Neural progenitor cell (in vitro differentiated cells): Measurements from ENCODE around the gene LTB4R. TPM values are rescaled to one million over a fixed set of nuclear protein-coding genes. Genes with fewer than 3 reads are reported as not detected.

Experiments used
- DNase-seq: peaks from one replicate; pipeline ENCODE4 v3.0.0-alpha.2; 2016; ENCODE audit warnings: low spot score
- H2AFZ ChIP-seq: fragments of 200-600 bp; sonication (generic); replicated peaks from 2 replicates; pipeline ENCODE4 v1.6.1; 2016; ENCODE audit warnings: antibody characterized with exemption
- H3F3A ChIP-seq: fragments of 200-600 bp; sonication (generic); 2 replicates; pipeline ENCODE4 v1.6.1; 2016; ENCODE audit warnings: antibody characterized with exemption, low read depth
- H3K27ac ChIP-seq: fragments of 200-600 bp; sonication (generic); 2 replicates; pipeline ENCODE4 v1.5.1; 2016; ENCODE audit warnings: mild to moderate bottlenecking
- H3K27me3 ChIP-seq: fragments of 200-600 bp; sonication (generic); 2 replicates; pipeline ENCODE4 v1.6.1; 2016; ENCODE audit warnings: mild to moderate bottlenecking, moderate library complexity
- H3K36me3 ChIP-seq: fragments of 200-600 bp; sonication (generic); 2 replicates; pipeline ENCODE4 v1.5.1; 2016
- H3K4me1 ChIP-seq: fragments of 200-600 bp; sonication (generic); 2 replicates; pipeline ENCODE4 v1.6.1; 2016; ENCODE audit warnings: mixed run types
- H3K4me2 ChIP-seq: fragments of 200-600 bp; sonication (generic); 2 replicates; pipeline ENCODE4 v1.6.1; 2016
- H3K4me3 ChIP-seq: fragments of 200-600 bp; sonication (generic); 2 replicates; pipeline ENCODE4 v1.5.1; 2016
- H3K79me2 ChIP-seq: fragments of 200-600 bp; sonication (generic); 2 replicates; pipeline ENCODE4 v1.6.1; 2016; ENCODE audit warnings: low read depth
- H3K9ac ChIP-seq: fragments of 200-600 bp; sonication (generic); 2 replicates; pipeline ENCODE4 v1.6.1; 2016
- H3K9me3 ChIP-seq: fragments of 200-600 bp; sonication (generic); 2 replicates; pipeline ENCODE4 v1.5.1; 2016; ENCODE audit warnings: low read depth
- H4K20me1 ChIP-seq: fragments of 200-600 bp; sonication (generic); 2 replicates; pipeline ENCODE4 v1.6.1; 2016; ENCODE audit warnings: low read depth
- H3K27ac Mint-ChIP-seq: 3 replicates; pipeline ENCODE4 v1.8.0; 2021; ENCODE audit warnings: mixed read lengths
- H3K27me3 Mint-ChIP-seq: 2 replicates; pipeline ENCODE4 v1.8.0; 2022; ENCODE audit warnings: low read depth, mild to moderate bottlenecking, inconsistent platforms, moderate library complexity, mixed read lengths; ENCODE audit not compliant: insufficient read depth
- H3K36me3 Mint-ChIP-seq: 3 replicates; pipeline ENCODE4 v1.8.0; 2021; ENCODE audit warnings: mixed read lengths
- H3K4me1 Mint-ChIP-seq: 3 replicates; pipeline ENCODE4 v1.8.0; 2021; ENCODE audit warnings: mixed read lengths
- H3K4me3 Mint-ChIP-seq: 3 replicates; pipeline ENCODE4 v1.8.0; 2021; ENCODE audit warnings: mild to moderate bottlenecking, moderate library complexity, mixed read lengths
- H3K9me3 Mint-ChIP-seq: 3 replicates; pipeline ENCODE4 v1.8.0; 2020; ENCODE audit warnings: mixed read lengths
- EZH2 ChIP-seq: fragments of 200-600 bp; sonication (generic); IDR thresholded peaks from 2 replicates; pipeline ENCODE4 v1.6.1; 2017; ENCODE audit warnings: antibody characterized with exemption, mild to moderate bottlenecking, moderate library complexity
- EZH2phosphoT487 ChIP-seq: fragments of 200-600 bp; sonication (generic); IDR thresholded peaks from 2 replicates; pipeline ENCODE4 v1.6.1; 2017; ENCODE audit warnings: antibody characterized with exemption
- total RNA-seq: library from RNA; depleted of rRNA; stranded (reverse); fragments of >200 nt; gene quantifications from 2 replicates; pipeline ENCODE4 v1.2.3, GENCODE V29; 2015; ENCODE audit warnings: low replicate concordance
- TF ChIP-seq, protein P1 (sequence below): fragments of 200-600 bp; sonication (generic); IDR thresholded peaks from 2 replicates; pipeline ENCODE4 v1.5.1; 2017; ENCODE audit warnings: antibody characterized with exemption, mild to moderate bottlenecking

LTB4R gene
- total RNA-seq, 1 donor from 2014 or later = 1.9 TPM

DNA sequence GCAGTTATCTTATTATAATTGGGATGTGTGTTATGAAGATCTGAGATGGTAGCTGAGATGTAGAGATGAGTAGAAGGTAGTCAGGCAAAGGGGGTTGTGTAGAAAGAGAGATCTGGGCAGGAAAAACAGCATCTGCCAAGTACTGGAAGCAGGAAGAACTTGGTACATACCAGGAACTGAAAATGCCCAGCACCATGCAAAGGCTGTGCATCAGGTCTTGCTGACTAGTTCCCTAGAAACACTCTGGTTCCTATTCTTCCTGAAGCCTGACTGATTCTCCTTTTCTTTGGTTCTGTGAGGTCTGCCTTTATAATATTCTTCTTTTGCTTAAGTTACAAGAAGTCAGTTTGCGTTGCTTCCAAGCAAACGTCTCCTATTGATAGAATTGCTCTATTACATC, 50.0 kb downstream of the LTB4R start:
- DNase-seq = no peak
- Histone ChIP-seq H3K79me2 (no peaks in the 10 kb centered on the region), H3K4me3 (no peak overlapping the region), H2AFZ (no peak overlapping the region), H3F3A (peaks cover 14% of the 10 kb centered on the region), H3K4me2 (no peak overlapping the region), H4K20me1 (no peaks in the 10 kb centered on the region), H3K4me1 (peaks cover 5% of the 10 kb centered on the region), H3K36me3 (no peaks in the 10 kb centered on the region), H3K27ac (no peak overlapping the region), H3K9ac (no peak overlapping the region), H3K9me3 (no peaks in the 10 kb centered on the region), H3K27me3 (peaks cover 72% of the 10 kb centered on the region)
- Mint-ChIP-seq H3K27me3 (peaks cover 5% of the 10 kb centered on the region), H3K4me3 (no peak overlapping the region), H3K27ac (no peak overlapping the region), H3K36me3 (no peaks in the 10 kb centered on the region), H3K9me3 (no peaks in the 10 kb centered on the region), H3K4me1 (peaks cover 10% of the 10 kb centered on the region)
- no peak for TF ChIP-seq EZH2
- no peak for TF ChIP-seq EZH2phosphoT487
- TF ChIP-seq, protein P1, sequence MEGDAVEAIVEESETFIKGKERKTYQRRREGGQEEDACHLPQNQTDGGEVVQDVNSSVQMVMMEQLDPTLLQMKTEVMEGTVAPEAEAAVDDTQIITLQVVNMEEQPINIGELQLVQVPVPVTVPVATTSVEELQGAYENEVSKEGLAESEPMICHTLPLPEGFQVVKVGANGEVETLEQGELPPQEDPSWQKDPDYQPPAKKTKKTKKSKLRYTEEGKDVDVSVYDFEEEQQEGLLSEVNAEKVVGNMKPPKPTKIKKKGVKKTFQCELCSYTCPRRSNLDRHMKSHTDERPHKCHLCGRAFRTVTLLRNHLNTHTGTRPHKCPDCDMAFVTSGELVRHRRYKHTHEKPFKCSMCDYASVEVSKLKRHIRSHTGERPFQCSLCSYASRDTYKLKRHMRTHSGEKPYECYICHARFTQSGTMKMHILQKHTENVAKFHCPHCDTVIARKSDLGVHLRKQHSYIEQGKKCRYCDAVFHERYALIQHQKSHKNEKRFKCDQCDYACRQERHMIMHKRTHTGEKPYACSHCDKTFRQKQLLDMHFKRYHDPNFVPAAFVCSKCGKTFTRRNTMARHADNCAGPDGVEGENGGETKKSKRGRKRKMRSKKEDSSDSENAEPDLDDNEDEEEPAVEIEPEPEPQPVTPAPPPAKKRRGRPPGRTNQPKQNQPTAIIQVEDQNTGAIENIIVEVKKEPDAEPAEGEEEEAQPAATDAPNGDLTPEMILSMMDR = no peak

DNA sequence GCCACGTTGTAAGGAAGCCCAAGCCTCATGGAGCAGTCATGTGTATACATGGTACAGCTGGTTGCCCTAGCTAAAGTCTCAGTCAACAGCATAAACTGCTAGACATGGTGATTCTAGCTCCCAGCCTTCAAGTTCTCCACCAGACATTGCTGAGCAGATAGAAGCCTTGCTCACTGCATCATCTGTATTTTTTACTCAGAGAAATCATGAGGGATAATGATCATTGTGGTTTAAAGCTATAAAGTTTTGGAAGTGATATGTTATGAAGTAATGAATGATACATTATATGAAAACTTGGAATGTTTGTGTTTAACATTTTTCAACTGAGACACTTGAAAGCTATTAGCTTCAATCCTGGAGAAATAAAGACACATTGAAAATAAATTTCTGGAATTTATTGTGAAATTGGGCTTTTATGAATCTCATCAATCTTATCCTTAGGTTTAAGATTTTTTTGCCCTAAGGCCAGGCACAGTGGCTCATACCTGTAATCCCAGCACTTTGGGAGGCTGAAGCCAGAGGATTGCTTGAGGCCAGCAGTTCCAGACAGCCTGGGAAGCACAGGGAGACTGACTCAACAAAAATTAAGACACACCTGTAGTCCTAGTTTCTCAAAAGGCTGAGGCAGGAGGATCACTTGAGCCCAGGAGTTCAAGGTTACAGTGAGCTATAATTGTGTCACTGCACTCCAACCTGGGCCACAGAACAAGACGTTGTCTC, 51.1 kb downstream of the LTB4R start:
- Histone ChIP-seq H3K27me3 (peaks cover 65% of the 10 kb centered on the region), H3K27ac (no peak overlapping the region), H3K79me2 (no peaks in the 10 kb centered on the region), H3K9ac (no peak overlapping the region), H3F3A (peaks cover 25% of the 10 kb centered on the region), H4K20me1 (no peaks in the 10 kb centered on the region), H3K4me3 (no peak overlapping the region), H2AFZ (no peak overlapping the region), H3K9me3 (no peaks in the 10 kb centered on the region), H3K4me2 (no peak overlapping the region), H3K36me3 (no peaks in the 10 kb centered on the region), H3K4me1 (peaks cover 5% of the 10 kb centered on the region)
- Mint-ChIP-seq H3K4me1 (peaks cover 10% of the 10 kb centered on the region), H3K27me3 (peaks cover 4% of the 10 kb centered on the region), H3K4me3 (no peak overlapping the region), H3K9me3 (no peaks in the 10 kb centered on the region), H3K27ac (no peak overlapping the region), H3K36me3 (no peaks in the 10 kb centered on the region)
- DNase-seq = no peak
- TF ChIP-seq EZH2 = no peak
- no peak for TF ChIP-seq EZH2phosphoT487
- TF ChIP-seq, protein P1 = no peak

DNA sequence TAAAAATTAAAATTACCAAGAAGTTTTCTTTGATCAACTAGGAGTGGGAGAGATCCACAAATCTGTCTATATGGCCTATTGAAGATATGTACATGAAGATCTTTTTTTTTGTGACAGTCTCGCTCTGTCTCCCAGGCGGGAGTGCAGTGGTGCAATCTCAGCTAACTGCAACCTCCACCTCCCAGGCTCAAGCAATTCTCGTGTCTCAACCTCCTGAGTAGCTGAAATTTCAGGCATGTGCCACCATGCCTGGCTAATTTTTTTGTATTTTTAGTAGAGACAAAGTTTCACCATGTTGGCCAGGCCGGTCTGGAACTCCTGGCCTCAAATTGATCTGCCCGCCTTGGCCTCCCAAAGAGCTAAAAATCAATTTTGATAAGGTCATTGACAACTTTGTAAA, 52.1 kb downstream of the LTB4R start:
- H3K36me3 ChIP-seq = no peaks in the 10 kb centered on the region
- no peak overlapping the region for H3K4me3 ChIP-seq
- no peaks in the 10 kb centered on the region for H3K9me3 ChIP-seq
- peaks cover 8% of the 10 kb centered on the region for H3K27me3 Mint-ChIP-seq
- H3K4me1 ChIP-seq = peaks cover 5% of the 10 kb centered on the region
- TF ChIP-seq, protein P1 = no peak
- no peak for TF ChIP-seq EZH2
- no peak for TF ChIP-seq EZH2phosphoT487
- no peak overlapping the region for H2AFZ ChIP-seq
- no peak overlapping the region for H3K4me3 Mint-ChIP-seq
- H3K27me3 ChIP-seq = peaks cover 55% of the 10 kb centered on the region
- H3K27ac ChIP-seq = no peak overlapping the region
- DNase-seq = no peak
- peaks cover 10% of the 10 kb centered on the region for H3K4me1 Mint-ChIP-seq
- no peak overlapping the region for H3K9ac ChIP-seq
- H3K36me3 Mint-ChIP-seq = no peaks in the 10 kb centered on the region
- H3K79me2 ChIP-seq = no peaks in the 10 kb centered on the region
- no peaks in the 10 kb centered on the region for H3K9me3 Mint-ChIP-seq
- H3F3A ChIP-seq = peaks cover 35% of the 10 kb centered on the region
- no peak overlapping the region for H3K27ac Mint-ChIP-seq
- no peak overlapping the region for H3K4me2 ChIP-seq
- H4K20me1 ChIP-seq = no peaks in the 10 kb centered on the region
